Esophagus squamous epithelium (tissue), 4 donors: ENCODE data around the gene PHACTR3.

ENCODE experiments used
- CTCF ChIP-seq, 6 experiments: fragments of 450-650 bp in 4 of 6; fragments of 200-600 bp in 2 of 6; sonication (generic) in 2 of 6; IDR thresholded peaks; one replicate each; pipeline ENCODE4 v1.5.1; 2016 to 2019; ENCODE audit warnings: antibody characterized with exemption in 6 of 6, mild to moderate bottlenecking in 4 of 6, moderate library complexity in 4 of 6
- POLR2A ChIP-seq, 4 donors: fragments of 450-650 bp; IDR thresholded peaks; one replicate each; pipeline ENCODE4 v1.6.1; 2017; ENCODE audit warnings: antibody characterized with exemption in 4 of 4, mild to moderate bottlenecking in 4 of 4, moderate library complexity in 3 of 4

GRCh38 chr20:59629141-59630045, 25.1 kb downstream of the PHACTR3 start:
- TF ChIP-seq CTCF (IDR thresholded peaks at IDR 0.05) (no peak), POLR2A (IDR thresholded peaks at IDR 0.05) (no peak)
